ENCODE data around the gene CNTN2.

The CNTN2 gene

GRCh38 chr1:205075642-205076155, 32.7 kb downstream of the CNTN2 start:
- no peak for DNase-seq

DNA sequence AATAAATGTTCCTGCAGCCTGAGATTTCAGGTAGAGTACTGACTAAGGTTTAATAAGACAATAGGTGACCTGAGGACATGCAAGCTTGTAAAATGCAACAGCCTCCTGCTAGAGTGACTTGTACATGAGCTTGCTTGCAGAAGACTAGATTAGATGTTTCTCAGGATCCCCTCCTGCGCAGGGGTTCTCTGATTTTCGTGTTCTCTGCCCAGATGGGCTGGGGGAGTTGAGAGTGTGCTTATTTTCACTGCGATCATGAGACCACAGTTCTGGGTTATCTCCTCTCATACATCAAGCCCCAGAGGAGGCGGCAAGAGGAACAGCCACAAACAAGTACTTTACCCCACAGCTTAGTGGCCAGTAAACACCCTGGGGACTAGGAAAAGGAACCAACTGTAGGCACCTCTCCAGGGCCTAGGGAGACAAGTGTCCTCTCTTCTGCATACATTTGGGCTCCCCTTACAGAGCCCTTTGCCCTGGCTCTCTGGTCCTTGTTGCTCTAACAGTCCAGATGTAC, 33.3 kb downstream of the CNTN2 start:
- DNase-seq = peak; percentile 33

DNA sequence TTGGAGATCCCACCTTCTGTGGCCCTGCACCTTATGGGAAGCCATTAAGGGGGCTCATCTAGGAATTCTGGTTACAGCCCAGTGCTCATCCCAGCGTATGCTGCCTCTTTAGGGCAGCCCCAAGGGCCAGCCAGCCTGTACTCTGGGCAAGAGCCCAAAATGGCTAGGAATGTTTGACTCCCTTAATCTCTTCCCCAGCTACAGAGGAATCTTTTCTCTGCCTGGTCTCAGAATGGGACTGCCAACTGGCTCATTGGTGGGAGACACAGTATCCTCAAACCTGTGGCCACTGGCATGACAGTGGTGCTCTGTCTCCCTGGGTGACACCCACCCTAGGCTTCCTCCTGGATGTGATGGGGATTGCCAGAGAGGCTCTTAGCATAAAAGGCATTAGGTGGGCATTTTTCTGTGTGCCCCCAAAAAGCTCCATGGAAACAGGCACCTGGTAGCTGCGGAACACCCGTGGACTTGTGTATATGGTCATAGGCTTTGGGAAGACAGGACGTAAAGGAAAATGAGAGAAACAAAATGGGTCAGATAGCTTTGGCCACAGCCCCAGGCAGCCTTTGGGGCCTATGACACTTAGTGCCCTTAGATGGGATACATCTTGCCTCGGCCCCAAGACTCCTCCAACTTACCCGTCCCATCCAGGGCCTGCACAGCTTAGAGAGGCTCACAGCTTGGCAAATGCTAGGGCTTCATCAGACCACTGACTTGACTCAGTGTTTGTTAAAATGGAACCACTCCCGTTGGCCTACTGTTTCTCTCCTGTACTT, 34.3 kb downstream of the CNTN2 start:
- no peak for DNase-seq

- DNase-seq = no peak
Observed at GRCh38 chr1:205077934-205078311, 34.9 kb downstream of the CNTN2 start.

DNA sequence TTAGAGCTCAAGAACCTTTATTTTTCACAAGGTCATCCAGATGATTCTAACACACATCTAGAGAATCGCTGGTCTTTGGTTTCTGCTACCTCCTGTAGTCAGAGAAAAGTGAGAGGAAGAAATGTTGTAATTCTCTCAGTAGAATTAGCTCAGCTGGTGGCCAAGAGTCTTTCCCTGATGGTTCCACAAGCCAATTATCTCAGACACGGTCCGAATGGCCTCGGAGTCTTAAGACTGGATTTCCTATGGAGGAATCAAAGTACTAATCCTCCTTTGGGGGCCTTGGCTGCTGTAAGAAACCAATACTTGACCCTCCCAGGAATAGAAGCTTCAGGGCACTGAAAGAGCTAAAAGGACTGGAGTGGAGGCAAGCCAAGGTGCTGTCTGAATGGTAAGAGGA, 39.4 kb downstream of the CNTN2 start:
- no peak for DNase-seq

DNA sequence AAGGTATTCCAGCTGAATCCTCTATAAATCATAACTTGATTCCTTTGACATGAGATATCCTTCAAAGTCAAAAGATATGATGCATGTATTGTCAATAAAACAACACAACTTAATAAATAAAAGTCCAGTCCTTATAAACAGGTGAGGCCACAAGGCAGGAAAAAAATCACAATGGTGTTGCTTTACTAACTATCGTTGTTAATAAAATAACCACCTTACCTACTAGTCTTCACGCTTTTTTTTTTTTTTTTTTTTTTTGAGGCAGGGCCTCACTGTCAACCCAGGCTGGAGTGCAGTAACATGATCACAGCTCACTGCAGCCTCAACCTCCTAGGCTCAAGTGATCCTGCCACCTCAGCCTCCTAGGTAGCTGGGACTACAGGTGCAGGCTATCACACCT, 41.3 kb downstream of the CNTN2 start, which contains the start of gene TMEM81:
Gene TMEM81 (minus strand): TSS at position 101 of the 400 bp plus-strand sequence. CDS start 140 bp downstream, outside the sequence.
- no peak for DNase-seq

GRCh38 chr1:205088341-205088740, 45.3 kb downstream of the CNTN2 start:
- no peak for DNase-seq

- DNase-seq = no peak
Observed at GRCh38 chr1:205091043-205091740, 48.2 kb downstream of the CNTN2 start.

DNA sequence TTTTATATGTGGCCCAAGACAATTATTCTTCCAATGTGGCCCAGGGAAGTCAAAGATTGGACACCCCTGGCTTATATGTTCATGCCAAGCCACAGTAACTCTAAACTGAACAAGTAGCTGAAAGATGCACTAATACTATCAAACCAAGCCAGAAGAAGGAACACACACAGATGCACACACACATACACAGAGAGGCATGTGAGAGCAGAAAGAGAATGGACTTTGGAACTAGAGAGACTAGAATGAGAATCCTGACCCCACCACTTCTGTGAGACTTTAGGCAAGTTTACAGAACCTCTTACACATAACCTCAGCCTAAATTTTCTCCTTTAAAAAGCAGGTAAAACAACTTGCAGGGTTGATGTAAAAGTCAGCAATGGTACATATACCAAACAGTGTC, 52.4 kb downstream of the CNTN2 start:
- DNase-seq = no peak

- no peak for DNase-seq
Observed at GRCh38 chr1:205098242-205098641, 55.2 kb downstream of the CNTN2 start.

DNA sequence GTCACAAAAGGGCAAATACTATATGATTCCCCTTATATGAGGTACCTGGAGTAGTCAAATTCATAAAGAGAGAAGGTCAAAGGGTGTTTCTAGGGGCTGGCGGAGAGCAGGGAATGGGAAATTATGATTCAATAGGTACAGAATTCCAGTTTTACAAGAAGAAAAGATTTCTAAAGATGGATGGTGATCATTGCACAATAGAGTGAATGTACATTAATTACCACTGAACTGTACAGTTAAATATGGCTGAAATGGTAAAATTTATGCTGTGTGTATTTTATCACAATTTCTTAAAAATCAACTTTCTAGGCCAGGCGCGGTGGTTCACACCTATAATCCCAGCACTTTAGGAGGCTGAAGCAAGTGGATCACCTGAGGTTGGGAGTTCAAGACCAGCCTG, 59.4 kb downstream of the CNTN2 start:
- no peak for DNase-seq

- no peak for DNase-seq
Observed at GRCh38 chr1:205107327-205107726, 64.3 kb downstream of the CNTN2 start.

GRCh38 chr1:205108464-205108863, 65.5 kb downstream of the CNTN2 start:
- no peak for DNase-seq

DNA sequence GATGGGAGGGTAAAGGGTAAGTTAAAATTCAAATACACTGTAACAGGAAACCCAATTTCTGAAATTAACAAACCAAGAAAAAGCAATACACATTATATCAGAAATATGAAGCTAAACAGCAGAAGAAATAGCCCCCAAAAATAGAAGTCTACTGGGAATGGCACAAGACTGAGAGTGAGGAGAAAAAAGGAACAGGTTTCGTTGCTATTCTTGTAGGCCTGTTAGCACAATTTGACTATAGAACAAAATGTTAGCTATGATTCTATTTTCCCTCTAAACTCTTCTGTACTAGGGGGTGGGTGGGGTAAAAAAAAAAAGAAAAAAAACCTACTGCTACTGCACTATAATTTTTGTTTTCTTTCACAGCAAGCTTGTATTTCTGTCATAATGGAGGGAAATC, 66.3 kb downstream of the CNTN2 start:
- DNase-seq = no peak

DNA sequence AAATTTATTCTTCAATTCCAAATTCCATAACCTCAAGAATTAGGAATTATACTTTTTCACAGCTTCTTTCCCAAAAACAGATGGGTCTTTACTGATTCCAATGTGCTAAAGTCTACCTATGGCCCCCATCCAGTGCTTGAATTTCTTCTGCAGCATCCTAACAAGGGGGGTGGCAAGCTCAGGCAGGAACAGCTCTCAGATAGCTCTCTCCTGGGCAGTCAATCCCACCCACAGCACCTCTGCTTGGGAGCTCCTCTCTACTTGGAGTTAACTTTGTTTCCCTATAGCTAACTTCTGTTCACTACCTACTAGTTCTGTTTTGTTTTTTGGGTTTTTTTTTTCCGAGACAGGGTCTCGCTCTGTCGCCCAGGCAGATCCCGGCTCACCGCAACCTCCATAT, 66.7 kb downstream of the CNTN2 start:
- DNase-seq = no peak

- no peak for DNase-seq
Observed at GRCh38 chr1:205111354-205111753, 68.3 kb downstream of the CNTN2 start.

DNA sequence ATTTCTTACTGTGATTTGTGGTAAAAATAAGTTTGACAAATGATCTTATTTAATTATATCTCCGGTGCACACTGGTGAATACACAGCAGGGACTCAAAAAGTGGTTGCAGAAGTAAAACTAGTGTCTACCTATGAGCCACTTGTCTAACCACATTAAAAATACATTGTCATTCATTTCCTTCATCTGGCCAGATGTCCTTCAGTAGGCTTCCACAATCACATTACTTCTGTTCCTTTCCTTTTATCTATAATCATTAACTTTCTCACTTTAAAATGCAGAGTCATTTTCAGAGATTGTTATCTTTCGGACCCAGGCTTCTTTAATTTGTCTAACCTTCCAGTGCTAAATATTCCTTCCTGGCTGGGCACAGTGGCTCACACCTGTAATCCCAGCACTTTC, 75.7 kb downstream of the CNTN2 start:
- DNase-seq = peak; percentile 57

DNA sequence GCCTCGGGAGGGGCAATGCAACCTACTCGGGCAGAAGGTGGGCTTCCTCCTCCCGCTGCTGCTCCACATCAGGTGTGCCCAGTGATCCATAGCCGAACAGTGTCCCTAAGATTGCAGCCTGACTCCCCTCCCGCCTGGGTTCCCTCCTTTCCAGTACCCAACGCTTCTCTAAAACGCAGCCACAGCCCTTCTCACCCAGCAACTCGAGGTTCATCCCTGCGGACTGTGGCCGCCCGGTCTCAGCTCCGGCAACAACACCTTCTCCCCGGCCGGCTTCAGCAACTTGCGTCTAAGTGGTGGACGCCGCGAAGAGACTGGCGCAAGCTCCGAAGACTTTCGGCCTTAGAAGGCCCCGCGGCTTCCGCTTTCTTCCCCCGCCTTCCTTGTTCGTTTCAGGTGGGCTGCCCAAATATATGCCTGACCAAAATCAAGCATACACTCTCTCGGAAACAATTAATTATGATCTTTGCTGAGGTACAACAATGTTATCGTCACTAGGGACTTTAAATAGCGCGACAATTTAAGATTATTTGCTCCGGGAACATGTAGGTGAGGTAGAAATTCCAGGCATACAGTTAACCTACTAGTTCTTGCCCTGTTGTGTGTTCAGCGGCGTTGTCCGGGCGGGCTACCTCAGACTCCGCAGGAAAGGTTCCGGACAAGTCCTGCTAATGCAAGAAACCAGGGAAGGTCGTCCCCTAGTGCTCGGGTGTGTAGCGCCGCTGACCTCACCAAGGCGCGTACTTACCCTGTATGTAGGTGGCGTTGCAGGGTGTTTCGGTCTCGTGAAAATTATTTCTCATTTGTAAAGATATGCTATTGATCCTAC, 78.9 kb downstream of the CNTN2 start, which contains the start of gene RBBP5:
Gene RBBP5 (minus strand): TSS at position 319 of the 829 bp plus-strand sequence. CDS start 105 bp downstream, at position 214.
- DNase-seq = peak; percentile 97

DNA sequence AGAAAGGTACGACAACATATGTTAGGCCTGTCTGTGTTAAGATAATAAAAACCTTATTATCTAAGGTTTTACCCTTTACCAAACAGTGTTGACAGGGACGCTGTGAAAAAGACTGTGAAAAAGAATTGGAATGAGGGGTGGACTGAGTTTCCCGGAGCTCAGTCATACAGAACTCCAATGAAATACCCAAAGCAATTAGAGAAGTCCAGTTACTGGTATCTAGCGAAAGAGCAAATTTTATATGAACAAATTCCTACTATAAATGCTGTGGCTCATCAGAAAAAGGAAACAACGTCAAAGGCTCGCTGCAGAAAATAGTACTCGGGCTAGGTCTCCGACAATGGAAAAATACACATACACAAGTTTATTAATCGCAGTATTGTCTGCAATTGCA, 79.5 kb downstream of the CNTN2 start:
- no peak for DNase-seq

- no peak for DNase-seq
Observed at GRCh38 chr1:205124726-205125125, 81.7 kb downstream of the CNTN2 start.

- DNase-seq = no peak
Observed at GRCh38 chr1:205127646-205128045, 84.6 kb downstream of the CNTN2 start.
